ENCODE measurements around the gene ZNF469. TPM values are rescaled to one million over a fixed set of nuclear protein-coding genes. Genes with fewer than 3 reads are reported as not detected.

Gene ZNF469
- total RNA-seq, 1 experiment from 2014 or later = not detected

GRCh38 chr16:88361775-88362174, 21.0 kb upstream of the ZNF469 start:
- Histone ChIP-seq H3K9me2 (replicated peaks; ENCODE audit: insufficient read depth, low read length) (no peaks in the 10 kb centered on the region), H2AFZ (ENCODE audit: low read length) (no peak overlapping the region), H3K9me3 (ENCODE audit: low read length) (no peaks in the 10 kb centered on the region), H3K36me3 (ENCODE audit: insufficient read depth, low read length) (no peaks in the 10 kb centered on the region), H3K27me3 (ENCODE audit: low read length) (0 out of 2 replicates have a peak, but pooled peaks cover 3% of the 10 kb centered on the region), H3K9ac (ENCODE audit: low read length) (no peak overlapping the region), H4K20me1 (ENCODE audit: insufficient read depth, low read depth, low read length) (no peaks in the 10 kb centered on the region), H3K27ac (ENCODE audit: low read length) (no peak overlapping the region), H3K4me2 (ENCODE audit: low read depth, low read length, poor library complexity, severe bottlenecking) (no peak overlapping the region), H3K79me2 (ENCODE audit: low read length) (no peaks in the 10 kb centered on the region), H3K4me3 (ENCODE audit: low read length) (no peak overlapping the region), H3K4me1 (ENCODE audit: low read length) (peaks cover 11% of the 10 kb centered on the region)
- DNase-seq = no peak

- Histone ChIP-seq H3K9me2 (replicated peaks; ENCODE audit: insufficient read depth, low read length) (no peaks in the 10 kb centered on the region), H3K4me3 (ENCODE audit: low read length) (no peak overlapping the region), H3K27ac (ENCODE audit: low read length) (no peak overlapping the region), H3K36me3 (ENCODE audit: insufficient read depth, low read length) (no peaks in the 10 kb centered on the region), H3K27me3 (ENCODE audit: low read length) (0 out of 2 replicates have a peak, but pooled peaks cover 3% of the 10 kb centered on the region), H3K9ac (ENCODE audit: low read length) (no peak overlapping the region), H3K4me2 (ENCODE audit: low read depth, low read length, poor library complexity, severe bottlenecking) (peak overlapping the region; percentile 40), H2AFZ (ENCODE audit: low read length) (no peak overlapping the region), H3K4me1 (ENCODE audit: low read length) (peaks cover 11% of the 10 kb centered on the region), H3K79me2 (ENCODE audit: low read length) (no peaks in the 10 kb centered on the region), H4K20me1 (ENCODE audit: insufficient read depth, low read depth, low read length) (no peaks in the 10 kb centered on the region), H3K9me3 (ENCODE audit: low read length) (no peaks in the 10 kb centered on the region; the same call in 1 of the 2 replicates)
- no peak for DNase-seq
Measured at GRCh38 chr16:88363239-88363891, 19.4 kb upstream of the ZNF469 start.

- Histone ChIP-seq H2AFZ (ENCODE audit: low read length) (no peak overlapping the region), H3K9me3 (ENCODE audit: low read length) (peaks cover 2% of the 10 kb centered on the region; the same call in 1 of the 2 replicates), H3K27me3 (ENCODE audit: low read length) (0 out of 2 replicates have a peak, but pooled peaks cover 3% of the 10 kb centered on the region), H3K36me3 (ENCODE audit: insufficient read depth, low read length) (no peaks in the 10 kb centered on the region), H3K27ac (ENCODE audit: low read length) (no peak overlapping the region), H4K20me1 (ENCODE audit: insufficient read depth, low read depth, low read length) (no peaks in the 10 kb centered on the region), H3K9ac (ENCODE audit: low read length) (no peak overlapping the region), H3K4me1 (ENCODE audit: low read length) (peaks cover 11% of the 10 kb centered on the region), H3K4me3 (ENCODE audit: low read length) (no peak overlapping the region), H3K79me2 (ENCODE audit: low read length) (no peaks in the 10 kb centered on the region), H3K4me2 (ENCODE audit: low read depth, low read length, poor library complexity, severe bottlenecking) (no peak overlapping the region), H3K9me2 (replicated peaks; ENCODE audit: insufficient read depth, low read length) (no peaks in the 10 kb centered on the region)
- no peak for DNase-seq
Measured at GRCh38 chr16:88365244-88365865, 17.4 kb upstream of the ZNF469 start.

GRCh38 chr16:88366032-88366703, 16.6 kb upstream of the ZNF469 start:
- Histone ChIP-seq H3K36me3 (ENCODE audit: insufficient read depth, low read length) (no peaks in the 10 kb centered on the region), H2AFZ (ENCODE audit: low read length) (no peak overlapping the region), H3K9me3 (ENCODE audit: low read length) (peaks cover 7% of the 10 kb centered on the region; the same call in 1 of the 2 replicates), H3K9me2 (replicated peaks; ENCODE audit: insufficient read depth, low read length) (no peaks in the 10 kb centered on the region), H3K9ac (ENCODE audit: low read length) (no peak overlapping the region), H4K20me1 (ENCODE audit: insufficient read depth, low read depth, low read length) (no peaks in the 10 kb centered on the region), H3K27me3 (ENCODE audit: low read length) (0 out of 2 replicates have a peak, but pooled peaks cover 3% of the 10 kb centered on the region), H3K27ac (ENCODE audit: low read length) (no peak overlapping the region), H3K4me1 (ENCODE audit: low read length) (peaks cover 11% of the 10 kb centered on the region), H3K4me2 (ENCODE audit: low read depth, low read length, poor library complexity, severe bottlenecking) (no peak overlapping the region), H3K4me3 (ENCODE audit: low read length) (no peak overlapping the region), H3K79me2 (ENCODE audit: low read length) (no peaks in the 10 kb centered on the region)
- DNase-seq = no peak

- Histone ChIP-seq H3K36me3 (ENCODE audit: insufficient read depth, low read length) (no peaks in the 10 kb centered on the region), H3K27me3 (ENCODE audit: low read length) (0 out of 2 replicates have a peak, but pooled peaks cover 3% of the 10 kb centered on the region)
Measured at GRCh38 chr16:88366704-88367047, 16.1 kb upstream of the ZNF469 start.

DNA sequence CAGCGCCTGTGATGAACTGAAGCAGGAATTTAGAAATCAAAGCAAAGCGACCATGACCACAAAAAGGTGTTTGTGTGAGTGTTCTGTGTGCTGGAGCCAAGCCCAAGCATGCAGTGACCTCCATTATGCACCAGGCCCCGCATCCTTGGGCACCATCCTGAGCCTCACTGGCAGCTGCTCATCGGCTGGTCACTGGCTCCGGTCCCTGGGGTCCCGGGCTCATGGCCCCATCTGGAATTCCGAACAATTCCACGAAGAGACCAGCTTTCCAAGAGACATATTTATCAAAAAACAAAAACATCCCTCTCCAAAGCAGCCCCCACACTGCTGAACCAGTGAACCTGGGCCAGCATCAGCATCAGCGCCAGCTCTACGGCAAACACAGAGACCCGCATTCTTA, 15.2 kb upstream of the ZNF469 start:
- no peaks in the 10 kb centered on the region for H4K20me1 ChIP-seq (ENCODE audit: insufficient read depth, low read depth, low read length)
- H3K79me2 ChIP-seq (ENCODE audit: low read length) = no peaks in the 10 kb centered on the region
- H2AFZ ChIP-seq (ENCODE audit: low read length) = no peak overlapping the region
- no peaks in the 10 kb centered on the region for H3K36me3 ChIP-seq (ENCODE audit: insufficient read depth, low read length)
- no peaks in the 10 kb centered on the region for H3K9me2 ChIP-seq (replicated peaks; ENCODE audit: insufficient read depth, low read length)
- H3K4me1 ChIP-seq (ENCODE audit: low read length) = peaks cover 11% of the 10 kb centered on the region
- peaks cover 11% of the 10 kb centered on the region; the same call in 1 of the 2 replicates for H3K9me3 ChIP-seq (ENCODE audit: low read length)
- H3K27me3 ChIP-seq (ENCODE audit: low read length) = 0 out of 2 replicates have a peak, but pooled peaks cover under 1% of the 10 kb centered on the region
- no peak overlapping the region for H3K4me3 ChIP-seq (ENCODE audit: low read length)
- H3K9ac ChIP-seq (ENCODE audit: low read length) = no peak overlapping the region
- no peak for DNase-seq
- H3K4me2 ChIP-seq (ENCODE audit: low read depth, low read length, poor library complexity, severe bottlenecking) = no peak overlapping the region
- H3K27ac ChIP-seq (ENCODE audit: low read length) = no peak overlapping the region

More at GRCh38 chr16:88366704-88367047, 16.1 kb upstream of the ZNF469 start:
- Histone ChIP-seq H3K4me2 (ENCODE audit: low read depth, low read length, poor library complexity, severe bottlenecking) (no peak overlapping the region), H3K4me3 (ENCODE audit: low read length) (no peak overlapping the region), H2AFZ (ENCODE audit: low read length) (no peak overlapping the region), H4K20me1 (ENCODE audit: insufficient read depth, low read depth, low read length) (no peaks in the 10 kb centered on the region), H3K9ac (ENCODE audit: low read length) (no peak overlapping the region), H3K79me2 (ENCODE audit: low read length) (no peaks in the 10 kb centered on the region), H3K9me2 (replicated peaks; ENCODE audit: insufficient read depth, low read length) (no peaks in the 10 kb centered on the region), H3K27ac (ENCODE audit: low read length) (no peak overlapping the region), H3K4me1 (ENCODE audit: low read length) (peaks cover 11% of the 10 kb centered on the region), H3K9me3 (ENCODE audit: low read length) (peaks cover 9% of the 10 kb centered on the region; the same call in 1 of the 2 replicates)
- no peak for DNase-seq

DNA sequence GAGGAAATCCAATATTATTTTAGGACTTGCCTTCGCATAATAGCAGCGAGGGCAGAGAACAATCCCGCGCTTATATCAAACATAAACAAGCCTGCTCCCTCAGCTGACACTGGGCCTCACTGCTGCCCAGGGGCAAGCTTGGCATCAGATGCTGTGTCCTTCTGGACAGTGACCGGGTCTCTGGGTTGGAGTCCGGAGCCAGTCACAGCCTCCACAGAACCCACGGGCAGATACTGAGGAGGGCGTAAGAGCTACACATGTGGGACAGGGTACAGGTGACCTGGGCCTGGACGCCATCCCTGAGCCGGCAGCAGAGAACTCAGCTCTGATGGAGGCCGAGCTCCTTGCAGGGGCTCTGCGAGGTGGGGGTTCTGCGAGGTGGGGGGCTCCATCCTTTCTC, 14.7 kb upstream of the ZNF469 start:
- Histone ChIP-seq H3K4me3 (ENCODE audit: low read length) (no peak overlapping the region), H3K27me3 (ENCODE audit: low read length) (no peaks in the 10 kb centered on the region), H3K9ac (ENCODE audit: low read length) (no peak overlapping the region), H3K4me1 (ENCODE audit: low read length) (peaks cover 11% of the 10 kb centered on the region), H3K79me2 (ENCODE audit: low read length) (no peaks in the 10 kb centered on the region), H3K9me2 (replicated peaks; ENCODE audit: insufficient read depth, low read length) (no peaks in the 10 kb centered on the region), H2AFZ (ENCODE audit: low read length) (no peak overlapping the region), H3K9me3 (ENCODE audit: low read length) (peaks cover 16% of the 10 kb centered on the region; the same call in 1 of the 2 replicates), H3K36me3 (ENCODE audit: insufficient read depth, low read length) (no peaks in the 10 kb centered on the region), H3K4me2 (ENCODE audit: low read depth, low read length, poor library complexity, severe bottlenecking) (no peak overlapping the region), H4K20me1 (ENCODE audit: insufficient read depth, low read depth, low read length) (no peaks in the 10 kb centered on the region), H3K27ac (ENCODE audit: low read length) (no peak overlapping the region)
- DNase-seq = no peak

- no peaks in the 10 kb centered on the region for H3K9me2 ChIP-seq (replicated peaks; ENCODE audit: insufficient read depth, low read length)
- H3K4me3 ChIP-seq (ENCODE audit: low read length) = no peak overlapping the region
- no peak overlapping the region for H3K9ac ChIP-seq (ENCODE audit: low read length)
- H3K4me1 ChIP-seq (ENCODE audit: low read length) = peaks cover 1% of the 10 kb centered on the region
- DNase-seq = no peak
- no peak overlapping the region for H3K4me2 ChIP-seq (ENCODE audit: low read depth, low read length, poor library complexity, severe bottlenecking)
- H2AFZ ChIP-seq (ENCODE audit: low read length) = no peak overlapping the region
- no peaks in the 10 kb centered on the region for H3K79me2 ChIP-seq (ENCODE audit: low read length)
- no peaks in the 10 kb centered on the region for H3K36me3 ChIP-seq (ENCODE audit: insufficient read depth, low read length)
- H3K27me3 ChIP-seq (ENCODE audit: low read length) = no peaks in the 10 kb centered on the region
- no peaks in the 10 kb centered on the region for H4K20me1 ChIP-seq (ENCODE audit: insufficient read depth, low read depth, low read length)
- peaks cover 16% of the 10 kb centered on the region; the same call in 1 of the 2 replicates for H3K9me3 ChIP-seq (ENCODE audit: low read length)
- no peak overlapping the region for H3K27ac ChIP-seq (ENCODE audit: low read length)
Measured at GRCh38 chr16:88368994-88369393, 13.8 kb upstream of the ZNF469 start.

Measured in Karpas-422 (cell line).